BJ (cell line): ENCODE results near the gene RABL2B. TPM values are rescaled to one million over a fixed set of nuclear protein-coding genes. Genes with fewer than 3 reads are reported as not detected.
"Not testable (repeated sequence)": the region's sequence is repeated elsewhere in the genome, so short reads cannot be mapped to it uniquely, and the experiment has no call there.

ENCODE experiments used
- CTCF ChIA-PET: fragments of 350-600 bp; formaldehyde crosslinking; extraction: SDS; loops from one replicate; lab custom pipeline; 2021; ENCODE audit warnings: antibody characterized with exemption, inconsistent platforms; lab: Yijun Ruan, JAX
- POLR2A ChIA-PET: fragments of 300-600 bp; sonication (Branson Sonifier 250); formaldehyde crosslinking; extraction: SDS; loops from one replicate; lab custom pipeline; 2021; ENCODE audit warnings: antibody characterized with exemption; lab: Charles Lee
- DNase-seq: peaks from one replicate; pipeline ENCODE4 v3.0.0-alpha.2; 2011; ENCODE audit warnings: low read depth
- H3K27me3 ChIP-seq: 2 replicates; pipeline ENCODE4 v1.6.0; 2011; ENCODE audit warnings: low read length; ENCODE audit not compliant: control insufficient read depth, insufficient read depth
- H3K36me3 ChIP-seq: 2 replicates; pipeline ENCODE4 v1.5.1; 2011; ENCODE audit warnings: low read length; ENCODE audit not compliant: control insufficient read depth, insufficient read depth
- H3K4me3 ChIP-seq: 2 replicates; pipeline ENCODE4 v1.5.1; 2011; ENCODE audit warnings: low read depth, mild to moderate bottlenecking, control low read depth, low read length
- polyA minus RNA-seq: library from RNA; depleted of rRNA, polyadenylated mRNA; stranded (reverse); fragments of >200 nt; gene quantifications from 2 replicates; pipeline ENCODE4 v1.2.3, GENCODE V29; 2011; rRNA and poly(A)+ RNA removed
- polyA plus RNA-seq: library from polyadenylated mRNA; depleted of rRNA; stranded (reverse); fragments of >200 nt; gene quantifications from 2 replicates; pipeline ENCODE4 v1.2.3, GENCODE V29; 2011; rRNA removed
- TF ChIP-seq, protein P1 (sequence below): IDR thresholded peaks from 2 replicates; pipeline ENCODE4 v1.5.1; 2011; ENCODE audit warnings: low read depth, mild to moderate bottlenecking, control low read depth, inconsistent platforms, low read length, moderate library complexity; ENCODE audit not compliant: insufficient read depth

RABL2B gene
- polyA plus RNA-seq (32.5 and 41.6 TPM in 2 replicates), polyA minus RNA-seq (14.9 and 15.6 TPM in 2 replicates)

DNA sequence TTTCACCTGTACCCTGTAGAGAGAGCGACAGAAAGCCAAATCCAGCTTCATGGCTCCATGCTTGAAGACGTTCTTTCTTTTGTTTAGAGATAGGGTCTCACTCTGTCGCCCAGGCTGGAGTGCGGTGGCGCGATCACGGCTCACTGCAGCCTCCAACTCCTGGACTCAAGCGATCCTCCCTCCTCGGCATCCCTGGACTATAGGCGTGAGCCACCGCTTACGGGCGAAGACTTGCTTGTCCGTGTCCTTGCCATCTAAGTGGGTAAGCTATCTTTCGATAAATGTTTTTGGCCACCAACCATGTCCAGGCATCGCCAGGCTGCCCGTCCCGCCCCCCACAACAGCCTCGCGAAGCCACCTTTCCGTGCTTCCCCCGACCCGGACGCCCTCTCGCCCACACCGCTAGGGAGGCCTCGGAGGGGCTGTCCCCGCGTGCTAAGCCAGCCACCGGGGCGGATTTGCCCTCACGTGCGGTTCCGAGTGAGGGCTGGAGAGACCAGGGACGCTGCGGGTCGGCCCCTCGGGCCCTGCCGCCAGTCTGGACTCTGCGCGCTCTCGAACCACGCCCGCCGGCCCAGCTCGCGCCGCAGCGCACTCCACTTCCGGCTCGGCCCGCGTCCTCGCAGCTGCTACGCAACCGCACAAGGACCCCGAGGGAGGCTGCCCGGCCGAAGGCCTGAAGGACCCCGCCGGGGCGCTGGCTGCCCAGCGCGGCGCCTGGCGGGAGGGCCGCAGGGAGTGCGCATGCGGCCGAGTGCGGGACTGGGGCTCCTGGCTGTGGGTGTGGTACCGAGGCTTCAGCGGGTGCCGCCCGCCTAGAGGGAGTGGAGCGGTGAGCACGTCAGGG is at the start of gene RABL2B:
Gene RABL2B (minus strand): TSS at position 604 of the 847 bp plus-strand sequence. CDS start 1,342 bp downstream, outside the sequence.
- H3K4me3 ChIP-seq, result peak within 1 kb of the TSS; percentile 51
- CTCF ChIA-PET, POLR2A ChIA-PET, H3K27me3 ChIP-seq, H3K36me3 ChIP-seq: not testable (repeated sequence)
- DNase-seq, result peak; percentile 21

DNA sequence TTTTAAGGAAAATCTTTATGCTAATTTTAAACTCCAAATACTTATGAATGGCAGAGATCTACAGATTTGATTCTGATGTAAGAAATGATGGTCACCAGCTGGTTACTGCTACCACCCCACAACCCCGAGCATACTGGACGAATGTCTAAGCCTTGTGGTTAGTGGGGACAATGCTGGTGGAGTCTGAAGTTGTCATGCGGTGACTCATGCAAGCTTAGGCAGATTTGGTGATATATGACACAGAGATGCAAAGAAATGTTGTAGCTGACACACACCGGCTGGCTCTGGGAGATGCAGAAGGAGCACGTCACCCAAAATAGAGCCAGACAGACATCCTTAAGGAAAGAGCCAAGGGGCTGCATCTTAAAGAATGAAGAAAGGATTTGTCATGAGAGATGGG is 3.5 kb upstream of the RABL2B start:
- POLR2A ChIA-PET, CTCF ChIA-PET, H3K27me3 ChIP-seq, H3K36me3 ChIP-seq, DNase-seq, H3K4me3 ChIP-seq: not testable (repeated sequence)

GRCh38 chr22:50785289-50785688 is 1.9 kb upstream of the RABL2B start:
- POLR2A ChIA-PET, H3K27me3 ChIP-seq, DNase-seq, H3K4me3 ChIP-seq, CTCF ChIA-PET, H3K36me3 ChIP-seq: not testable (repeated sequence)

GRCh38 chr22:50783880-50784276 is 442 bp upstream of the RABL2B start:
- peak overlapping the region; percentile 51 for H3K4me3 ChIP-seq
- CTCF ChIA-PET, H3K27me3 ChIP-seq, DNase-seq, POLR2A ChIA-PET, H3K36me3 ChIP-seq: not testable (repeated sequence)

DNA sequence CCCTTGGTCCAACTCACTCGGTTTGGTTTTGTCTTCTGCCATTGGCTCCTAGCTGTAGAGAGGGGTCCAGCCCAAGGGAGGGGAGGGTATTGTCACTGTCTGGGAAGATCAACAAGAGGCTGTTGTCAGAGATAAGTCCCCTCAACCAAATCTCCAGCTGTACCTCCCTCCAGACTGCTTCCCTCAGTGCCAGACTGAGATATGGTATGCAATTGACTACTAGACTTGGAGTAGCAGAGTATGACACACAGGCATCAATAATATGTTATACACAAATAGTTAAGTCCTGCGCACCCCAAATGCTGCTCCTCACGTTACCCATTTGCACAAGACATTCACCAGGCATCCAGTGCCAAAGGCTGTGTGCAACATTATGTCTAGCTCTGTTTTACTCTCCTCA is 1.2 kb downstream of the RABL2B start:
- H3K4me3 ChIP-seq, CTCF ChIA-PET, DNase-seq, POLR2A ChIA-PET, H3K36me3 ChIP-seq, H3K27me3 ChIP-seq: not testable (repeated sequence)

DNA sequence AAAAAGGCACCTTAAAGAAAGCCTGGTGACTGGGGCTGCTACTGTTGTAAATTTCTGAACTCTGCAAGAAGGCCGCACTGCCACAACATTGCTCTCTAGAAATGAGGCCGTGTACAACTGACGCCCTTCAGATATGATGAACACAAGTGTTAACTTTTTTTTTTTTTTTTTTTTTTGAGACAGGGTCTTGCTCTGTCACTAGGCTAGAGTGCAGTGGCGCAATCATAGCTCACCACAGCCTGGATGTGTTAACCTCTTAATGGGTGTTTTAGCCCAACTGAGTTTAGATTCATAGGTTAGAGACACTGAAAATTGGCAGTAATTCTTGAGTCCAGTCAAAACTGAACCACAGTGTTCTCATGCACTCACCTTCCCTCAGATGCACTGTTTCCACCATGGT is 3.2 kb downstream of the RABL2B start:
- CTCF ChIA-PET, POLR2A ChIA-PET: not testable (repeated sequence)

GRCh38 chr22:50777631-50778030 is 5.8 kb downstream of the RABL2B start:
- POLR2A ChIA-PET, H3K27me3 ChIP-seq, H3K36me3 ChIP-seq: not testable (repeated sequence)

More for the DNA sequence above, 3.2 kb downstream of the RABL2B start:
- H3K27me3 ChIP-seq, DNase-seq, H3K4me3 ChIP-seq, H3K36me3 ChIP-seq: not testable (repeated sequence)

DNA sequence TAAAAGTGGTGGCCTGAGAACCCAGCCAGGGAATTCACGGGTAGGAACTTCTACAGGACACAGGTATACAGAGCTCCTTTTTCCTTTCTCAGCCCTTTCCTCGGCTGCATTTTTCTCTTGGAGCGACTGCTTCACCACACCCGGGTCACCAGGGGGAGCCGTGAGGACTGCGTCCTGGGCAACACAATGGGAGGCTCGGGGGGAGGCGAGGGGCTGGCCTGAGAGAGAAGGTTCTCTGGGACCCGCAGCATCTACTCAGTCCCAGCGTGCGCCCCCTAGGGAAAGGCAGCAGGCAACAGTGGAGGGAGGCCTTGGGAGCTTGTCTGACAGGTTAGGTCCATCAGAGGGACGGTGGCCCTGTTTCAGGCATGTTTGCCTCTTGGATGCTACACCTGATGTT is 8.3 kb downstream of the RABL2B start:
- TF ChIP-seq, protein P1, sequence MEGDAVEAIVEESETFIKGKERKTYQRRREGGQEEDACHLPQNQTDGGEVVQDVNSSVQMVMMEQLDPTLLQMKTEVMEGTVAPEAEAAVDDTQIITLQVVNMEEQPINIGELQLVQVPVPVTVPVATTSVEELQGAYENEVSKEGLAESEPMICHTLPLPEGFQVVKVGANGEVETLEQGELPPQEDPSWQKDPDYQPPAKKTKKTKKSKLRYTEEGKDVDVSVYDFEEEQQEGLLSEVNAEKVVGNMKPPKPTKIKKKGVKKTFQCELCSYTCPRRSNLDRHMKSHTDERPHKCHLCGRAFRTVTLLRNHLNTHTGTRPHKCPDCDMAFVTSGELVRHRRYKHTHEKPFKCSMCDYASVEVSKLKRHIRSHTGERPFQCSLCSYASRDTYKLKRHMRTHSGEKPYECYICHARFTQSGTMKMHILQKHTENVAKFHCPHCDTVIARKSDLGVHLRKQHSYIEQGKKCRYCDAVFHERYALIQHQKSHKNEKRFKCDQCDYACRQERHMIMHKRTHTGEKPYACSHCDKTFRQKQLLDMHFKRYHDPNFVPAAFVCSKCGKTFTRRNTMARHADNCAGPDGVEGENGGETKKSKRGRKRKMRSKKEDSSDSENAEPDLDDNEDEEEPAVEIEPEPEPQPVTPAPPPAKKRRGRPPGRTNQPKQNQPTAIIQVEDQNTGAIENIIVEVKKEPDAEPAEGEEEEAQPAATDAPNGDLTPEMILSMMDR, result peak; percentile 59
- H3K4me3 ChIP-seq, H3K36me3 ChIP-seq, DNase-seq, POLR2A ChIA-PET, H3K27me3 ChIP-seq: not testable (repeated sequence)
- CTCF ChIA-PET, result interaction anchor here (0.7 kb wide), 1 partner anchor 242 kb away, joined by 3 read pairs; no protein-coding TSS in a partner anchor

More at GRCh38 chr22:50777631-50778030, 5.8 kb downstream of the RABL2B start:
- CTCF ChIA-PET, DNase-seq, H3K4me3 ChIP-seq: not testable (repeated sequence)

GRCh38 chr22:50764288-50764687 is 19.1 kb downstream of the RABL2B start:
- DNase-seq, CTCF ChIA-PET, H3K27me3 ChIP-seq, H3K4me3 ChIP-seq, POLR2A ChIA-PET, H3K36me3 ChIP-seq: not testable (repeated sequence)

DNA sequence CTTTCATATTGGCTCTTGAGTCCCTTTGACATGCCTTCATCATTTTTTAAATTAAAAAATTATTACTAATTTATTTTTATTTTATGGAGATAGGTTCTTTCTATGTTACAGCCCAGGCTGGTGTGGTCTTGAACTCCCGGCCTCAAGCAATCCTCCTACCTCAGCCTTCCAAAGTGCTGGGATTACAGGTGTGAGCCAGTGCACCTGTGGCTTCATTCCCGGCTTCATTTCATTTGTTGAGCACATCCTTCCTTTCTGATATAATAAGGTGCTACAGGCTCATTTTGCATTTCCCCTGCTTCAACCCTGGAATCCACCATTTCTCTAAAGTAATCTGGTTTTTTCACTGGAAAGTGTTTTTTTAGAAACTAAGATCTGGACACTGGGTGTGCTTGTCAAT is 21.6 kb downstream of the RABL2B start:
- POLR2A ChIA-PET, DNase-seq, H3K4me3 ChIP-seq, H3K36me3 ChIP-seq, CTCF ChIA-PET, H3K27me3 ChIP-seq: not testable (repeated sequence)

GRCh38 chr22:50759597-50760341 is 23.7 kb downstream of the RABL2B start:
- H3K27me3 ChIP-seq, DNase-seq, H3K4me3 ChIP-seq, POLR2A ChIA-PET, H3K36me3 ChIP-seq: not testable (repeated sequence)
- CTCF ChIA-PET, result interaction anchor here (1.7 kb wide), 1 partner anchor 28 kb away, joined by 6 read pairs; no protein-coding TSS in a partner anchor
